ENCODE data around the gene TSG101.

DNA sequence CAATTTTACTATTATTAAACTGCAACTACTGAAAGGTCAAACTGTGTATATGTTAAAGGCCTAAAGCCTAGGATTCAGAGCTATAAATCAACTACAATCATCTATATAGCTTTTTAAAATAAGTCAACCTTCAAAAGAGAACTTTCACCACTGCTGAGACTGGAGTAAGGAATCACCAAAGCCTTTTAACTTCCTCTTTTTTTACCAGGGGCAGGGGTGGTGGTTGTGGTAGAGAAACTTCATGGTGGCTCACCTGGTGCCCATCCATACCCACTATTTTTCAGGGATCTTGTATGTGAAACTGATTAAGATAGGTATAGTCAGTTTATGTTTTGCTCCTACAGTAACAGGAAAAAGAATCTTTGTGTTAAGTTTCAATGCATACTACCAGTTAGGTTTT, 31.5 kb downstream of the TSG101 start:
- TF ChIP-seq, protein P1, sequence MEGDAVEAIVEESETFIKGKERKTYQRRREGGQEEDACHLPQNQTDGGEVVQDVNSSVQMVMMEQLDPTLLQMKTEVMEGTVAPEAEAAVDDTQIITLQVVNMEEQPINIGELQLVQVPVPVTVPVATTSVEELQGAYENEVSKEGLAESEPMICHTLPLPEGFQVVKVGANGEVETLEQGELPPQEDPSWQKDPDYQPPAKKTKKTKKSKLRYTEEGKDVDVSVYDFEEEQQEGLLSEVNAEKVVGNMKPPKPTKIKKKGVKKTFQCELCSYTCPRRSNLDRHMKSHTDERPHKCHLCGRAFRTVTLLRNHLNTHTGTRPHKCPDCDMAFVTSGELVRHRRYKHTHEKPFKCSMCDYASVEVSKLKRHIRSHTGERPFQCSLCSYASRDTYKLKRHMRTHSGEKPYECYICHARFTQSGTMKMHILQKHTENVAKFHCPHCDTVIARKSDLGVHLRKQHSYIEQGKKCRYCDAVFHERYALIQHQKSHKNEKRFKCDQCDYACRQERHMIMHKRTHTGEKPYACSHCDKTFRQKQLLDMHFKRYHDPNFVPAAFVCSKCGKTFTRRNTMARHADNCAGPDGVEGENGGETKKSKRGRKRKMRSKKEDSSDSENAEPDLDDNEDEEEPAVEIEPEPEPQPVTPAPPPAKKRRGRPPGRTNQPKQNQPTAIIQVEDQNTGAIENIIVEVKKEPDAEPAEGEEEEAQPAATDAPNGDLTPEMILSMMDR (IDR thresholded peaks at IDR 0.05): no peak
- no peak for TF ChIP-seq POLR2A (IDR thresholded peaks at IDR 0.05)

All from uterus (tissue), 2 donors.